Measurements from ENCODE around the gene TBC1D7. TPM values are rescaled to one million over a fixed set of nuclear protein-coding genes. Genes with fewer than 3 reads are reported as not detected.
A peak's percentile ranks its signal among the peaks of the same experiment; 100 is the strongest.

The TBC1D7 gene
- total RNA-seq, 1 donor from 2014 or later, result 35.4 TPM

- H3K36me3 Mint-ChIP-seq (ENCODE audit: low read depth), result peaks cover 32% of the 10 kb centered on the region
- no peaks in the 10 kb centered on the region for H3K9me3 Mint-ChIP-seq
- H3K27ac Mint-ChIP-seq (ENCODE audit: unreplicated experiment), result no peak overlapping the region
- H3K27me3 Mint-ChIP-seq (ENCODE audit: low read depth), result no peaks in the 10 kb centered on the region
- no peak for TF ChIP-seq CTCF (conservative IDR thresholded peaks at IDR 0.05)
- no peak for DNase-seq (ENCODE audit: low read depth, low spot score)
- no peaks in the 10 kb centered on the region for H3K4me1 Mint-ChIP-seq
- H3K4me3 Mint-ChIP-seq, result no peak overlapping the region
Observed at GRCh38 chr6:13296536-13296997, 31.8 kb downstream of the TBC1D7 start.

- no peak for DNase-seq (ENCODE audit: low read depth, low spot score)
- Mint-ChIP-seq H3K36me3 (ENCODE audit: low read depth) (peaks cover 28% of the 10 kb centered on the region), H3K27me3 (ENCODE audit: low read depth) (no peaks in the 10 kb centered on the region), H3K9me3 (no peaks in the 10 kb centered on the region), H3K27ac (ENCODE audit: unreplicated experiment) (no peak overlapping the region), H3K4me1 (no peaks in the 10 kb centered on the region), H3K4me3 (no peak overlapping the region)
- no peak for TF ChIP-seq CTCF (conservative IDR thresholded peaks at IDR 0.05)
Observed at GRCh38 chr6:13295576-13295975, 32.8 kb downstream of the TBC1D7 start.

GRCh38 chr6:13294499-13295069 is 33.8 kb downstream of the TBC1D7 start:
- H3K9me3 Mint-ChIP-seq, result no peaks in the 10 kb centered on the region

GRCh38 chr6:13292774-13293173 is 35.6 kb downstream of the TBC1D7 start:
- no peak for DNase-seq (ENCODE audit: low read depth, low spot score)
- H3K9me3 Mint-ChIP-seq, result no peaks in the 10 kb centered on the region
- peak overlapping the region; percentile 35 for H3K27ac Mint-ChIP-seq (ENCODE audit: unreplicated experiment)
- H3K4me1 Mint-ChIP-seq, result peaks cover 8% of the 10 kb centered on the region
- H3K4me3 Mint-ChIP-seq, result no peak overlapping the region
- TF ChIP-seq CTCF (conservative IDR thresholded peaks at IDR 0.05), result no peak
- peaks cover 38% of the 10 kb centered on the region for H3K36me3 Mint-ChIP-seq (ENCODE audit: low read depth)
- no peaks in the 10 kb centered on the region for H3K27me3 Mint-ChIP-seq (ENCODE audit: low read depth)

More at GRCh38 chr6:13294499-13295069, 33.8 kb downstream of the TBC1D7 start:
- H3K4me3 Mint-ChIP-seq, result no peak overlapping the region
- no peak overlapping the region for H3K27ac Mint-ChIP-seq (ENCODE audit: unreplicated experiment)
- peaks cover 8% of the 10 kb centered on the region for H3K4me1 Mint-ChIP-seq
- H3K27me3 Mint-ChIP-seq (ENCODE audit: low read depth), result no peaks in the 10 kb centered on the region
- no peak for TF ChIP-seq CTCF (conservative IDR thresholded peaks at IDR 0.05)
- no peak for DNase-seq (ENCODE audit: low read depth, low spot score)
- H3K36me3 Mint-ChIP-seq (ENCODE audit: low read depth), result peaks cover 32% of the 10 kb centered on the region

- DNase-seq (ENCODE audit: low read depth, low spot score), result no peak
- H3K4me1 Mint-ChIP-seq, result peaks cover 8% of the 10 kb centered on the region
- H3K27me3 Mint-ChIP-seq (ENCODE audit: low read depth), result no peaks in the 10 kb centered on the region
- H3K27ac Mint-ChIP-seq (ENCODE audit: unreplicated experiment), result no peak overlapping the region
- no peak overlapping the region for H3K4me3 Mint-ChIP-seq
- H3K9me3 Mint-ChIP-seq, result no peaks in the 10 kb centered on the region
- TF ChIP-seq CTCF (conservative IDR thresholded peaks at IDR 0.05), result no peak
- peaks cover 58% of the 10 kb centered on the region for H3K36me3 Mint-ChIP-seq (ENCODE audit: low read depth)
Observed at GRCh38 chr6:13290335-13290734, 38.0 kb downstream of the TBC1D7 start.

Measured in neural crest cell (in vitro differentiated cells).